BJ (cell line): ENCODE data around the gene FRMD4A. TPM values are rescaled to one million over a fixed set of nuclear protein-coding genes. Genes with fewer than 3 reads are reported as not detected.

ENCODE experiments used
- CTCF ChIA-PET: fragments of 350-600 bp; formaldehyde crosslinking; extraction: SDS; loops from one replicate; lab custom pipeline; 2021; ENCODE audit warnings: antibody characterized with exemption, inconsistent platforms; lab: Yijun Ruan, JAX
- POLR2A ChIA-PET: fragments of 300-600 bp; sonication (Branson Sonifier 250); formaldehyde crosslinking; extraction: SDS; loops from one replicate; lab custom pipeline; 2021; ENCODE audit warnings: antibody characterized with exemption; lab: Charles Lee
- DNase-seq: peaks from one replicate; pipeline ENCODE4 v3.0.0-alpha.2; 2011; ENCODE audit warnings: low read depth
- H3K27me3 ChIP-seq: 2 replicates; pipeline ENCODE4 v1.6.0; 2011; ENCODE audit warnings: low read length; ENCODE audit not compliant: control insufficient read depth, insufficient read depth
- H3K36me3 ChIP-seq: 2 replicates; pipeline ENCODE4 v1.5.1; 2011; ENCODE audit warnings: low read length; ENCODE audit not compliant: control insufficient read depth, insufficient read depth
- H3K4me3 ChIP-seq: 2 replicates; pipeline ENCODE4 v1.5.1; 2011; ENCODE audit warnings: low read depth, mild to moderate bottlenecking, control low read depth, low read length
- CTCF ChIP-seq: IDR thresholded peaks from 2 replicates; pipeline ENCODE4 v1.5.1; 2011; ENCODE audit warnings: low read depth, mild to moderate bottlenecking, control low read depth, inconsistent platforms, low read length, moderate library complexity; ENCODE audit not compliant: insufficient read depth
- polyA plus RNA-seq: library from polyadenylated mRNA; depleted of rRNA; stranded (reverse); fragments of >200 nt; gene quantifications from 2 replicates; pipeline ENCODE4 v1.2.3, GENCODE V29; 2011

Gene FRMD4A
- polyA plus RNA-seq, 1 experiment, result 31.6 TPM

GRCh38 chr10:13885238-13885990 lies 445.3 kb downstream of the FRMD4A start:
- Histone ChIP-seq H3K4me3 (no peak overlapping the region), H3K27me3 (no peaks in the 10 kb centered on the region), H3K36me3 (no peaks in the 10 kb centered on the region)
- no peak for TF ChIP-seq CTCF
- CTCF ChIA-PET, result interaction anchor here (0.7 kb wide), 1 partner anchor 54 kb away, joined by 3 read pairs; no protein-coding TSS in a partner anchor
- POLR2A ChIA-PET, result no interaction called here
- no peak for DNase-seq

- POLR2A ChIA-PET, result no interaction called here
- no peak for TF ChIP-seq CTCF
- CTCF ChIA-PET, result interaction anchor here (0.6 kb wide), 1 partner anchor 148 kb away, joined by 3 read pairs; no protein-coding TSS in a partner anchor
- Histone ChIP-seq H3K4me3 (no peak overlapping the region), H3K36me3 (no peaks in the 10 kb centered on the region), H3K27me3 (no peaks in the 10 kb centered on the region)
- DNase-seq, result no peak
Measured at GRCh38 chr10:13883636-13884444, 446.9 kb downstream of the FRMD4A start.

- H3K36me3 ChIP-seq, result no peaks in the 10 kb centered on the region
- no peak overlapping the region for H3K4me3 ChIP-seq
- POLR2A ChIA-PET, result interaction anchor here (0.6 kb wide), 1 partner anchor 20 kb away, joined by 5 read pairs; no protein-coding TSS in a partner anchor
- DNase-seq, result peak; percentile 71
- no peaks in the 10 kb centered on the region for H3K27me3 ChIP-seq
- TF ChIP-seq CTCF, result no peak
- CTCF ChIA-PET, result interaction anchor here (1.6 kb wide), 1 partner anchor 9 kb away, joined by 4 read pairs; no protein-coding TSS in a partner anchor
Measured at GRCh38 chr10:13882119-13882711, 448.5 kb downstream of the FRMD4A start.

- no peak for DNase-seq
- Histone ChIP-seq H3K36me3 (no peaks in the 10 kb centered on the region), H3K27me3 (no peaks in the 10 kb centered on the region), H3K4me3 (no peak overlapping the region)
- POLR2A ChIA-PET, result no interaction called here
- no peak for TF ChIP-seq CTCF
- CTCF ChIA-PET, result interaction anchor here (1.6 kb wide), 1 partner anchor 10 kb away, joined by 4 read pairs; no protein-coding TSS in a partner anchor
Measured at GRCh38 chr10:13880760-13881159, 450.0 kb downstream of the FRMD4A start.
